Liver (tissue), 3 donors: ENCODE measurements around the gene ARTN.

Experiments used
- FOXA1 ChIP-seq: IDR thresholded peaks from 2 replicates; pipeline ENCODE4 v1.6.1; 2016; ENCODE audit warnings: antibody characterized with exemption
- FOXA2 ChIP-seq: IDR thresholded peaks from 2 replicates; pipeline ENCODE4 v1.6.1; 2016; ENCODE audit warnings: antibody characterized with exemption
- TF ChIP-seq, protein P1 (sequence below): fragments of 150-350 bp; IDR thresholded peaks from 2 replicates; pipeline ENCODE4 v1.5.1; 2017; ENCODE audit warnings: improper control_type of control experiment, low read depth, low read length; ENCODE audit not compliant: missing input control
- TF ChIP-seq, protein P2 (sequence below): IDR thresholded peaks from 2 replicates; pipeline ENCODE4 v1.6.1; 2016; ENCODE audit warnings: antibody characterized with exemption
- TF ChIP-seq, protein P3 (sequence below): IDR thresholded peaks from 2 replicates; pipeline ENCODE4 v1.6.1; 2016; ENCODE audit warnings: antibody characterized with exemption
- donor health status: healthy.
- donor health status: healthy.

- TF ChIP-seq, protein P1, sequence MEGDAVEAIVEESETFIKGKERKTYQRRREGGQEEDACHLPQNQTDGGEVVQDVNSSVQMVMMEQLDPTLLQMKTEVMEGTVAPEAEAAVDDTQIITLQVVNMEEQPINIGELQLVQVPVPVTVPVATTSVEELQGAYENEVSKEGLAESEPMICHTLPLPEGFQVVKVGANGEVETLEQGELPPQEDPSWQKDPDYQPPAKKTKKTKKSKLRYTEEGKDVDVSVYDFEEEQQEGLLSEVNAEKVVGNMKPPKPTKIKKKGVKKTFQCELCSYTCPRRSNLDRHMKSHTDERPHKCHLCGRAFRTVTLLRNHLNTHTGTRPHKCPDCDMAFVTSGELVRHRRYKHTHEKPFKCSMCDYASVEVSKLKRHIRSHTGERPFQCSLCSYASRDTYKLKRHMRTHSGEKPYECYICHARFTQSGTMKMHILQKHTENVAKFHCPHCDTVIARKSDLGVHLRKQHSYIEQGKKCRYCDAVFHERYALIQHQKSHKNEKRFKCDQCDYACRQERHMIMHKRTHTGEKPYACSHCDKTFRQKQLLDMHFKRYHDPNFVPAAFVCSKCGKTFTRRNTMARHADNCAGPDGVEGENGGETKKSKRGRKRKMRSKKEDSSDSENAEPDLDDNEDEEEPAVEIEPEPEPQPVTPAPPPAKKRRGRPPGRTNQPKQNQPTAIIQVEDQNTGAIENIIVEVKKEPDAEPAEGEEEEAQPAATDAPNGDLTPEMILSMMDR: no peak
- TF ChIP-seq FOXA1: no peak
- TF ChIP-seq, protein P2, sequence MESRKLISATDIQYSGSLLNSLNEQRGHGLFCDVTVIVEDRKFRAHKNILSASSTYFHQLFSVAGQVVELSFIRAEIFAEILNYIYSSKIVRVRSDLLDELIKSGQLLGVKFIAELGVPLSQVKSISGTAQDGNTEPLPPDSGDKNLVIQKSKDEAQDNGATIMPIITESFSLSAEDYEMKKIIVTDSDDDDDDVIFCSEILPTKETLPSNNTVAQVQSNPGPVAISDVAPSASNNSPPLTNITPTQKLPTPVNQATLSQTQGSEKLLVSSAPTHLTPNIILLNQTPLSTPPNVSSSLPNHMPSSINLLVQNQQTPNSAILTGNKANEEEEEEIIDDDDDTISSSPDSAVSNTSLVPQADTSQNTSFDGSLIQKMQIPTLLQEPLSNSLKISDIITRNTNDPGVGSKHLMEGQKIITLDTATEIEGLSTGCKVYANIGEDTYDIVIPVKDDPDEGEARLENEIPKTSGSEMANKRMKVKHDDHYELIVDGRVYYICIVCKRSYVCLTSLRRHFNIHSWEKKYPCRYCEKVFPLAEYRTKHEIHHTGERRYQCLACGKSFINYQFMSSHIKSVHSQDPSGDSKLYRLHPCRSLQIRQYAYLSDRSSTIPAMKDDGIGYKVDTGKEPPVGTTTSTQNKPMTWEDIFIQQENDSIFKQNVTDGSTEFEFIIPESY: no peak
- TF ChIP-seq, protein P3, sequence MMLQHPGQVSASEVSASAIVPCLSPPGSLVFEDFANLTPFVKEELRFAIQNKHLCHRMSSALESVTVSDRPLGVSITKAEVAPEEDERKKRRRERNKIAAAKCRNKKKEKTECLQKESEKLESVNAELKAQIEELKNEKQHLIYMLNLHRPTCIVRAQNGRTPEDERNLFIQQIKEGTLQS: no peak
- no peak for TF ChIP-seq FOXA2
These were observed 11.3 kb downstream of the ARTN start for GRCh38 chr1:43944860-43945259.
